SKM-1 (cell line): ENCODE results near the gene AREG.

Experiments
- DNase-seq: peaks from one replicate; lab custom pipeline; 2025; ENCODE audit not compliant: unreplicated experiment; lab: John Stamatoyannopoulos, UW

AREG gene

DNA sequence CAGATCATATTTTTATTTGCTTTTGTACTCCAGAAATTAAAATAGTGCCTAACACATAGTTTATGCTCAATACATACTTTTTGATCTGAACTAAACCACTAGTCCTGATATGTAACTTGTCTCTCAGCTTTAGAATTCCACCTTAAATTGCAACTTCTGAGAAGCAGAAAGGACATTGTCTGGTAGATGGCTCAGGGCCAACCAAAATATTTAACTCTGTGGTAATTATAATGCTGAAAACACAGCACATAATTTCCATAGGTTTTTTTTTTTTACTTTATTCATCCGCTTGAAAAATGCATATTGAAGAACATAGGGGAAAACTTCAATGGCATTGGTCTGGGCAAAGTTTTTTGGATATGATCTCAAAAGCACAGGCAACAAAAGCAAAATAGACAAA is 59.3 kb downstream of the AREG start:
- no peak for DNase-seq
